Stimulated activated CD8-positive, alpha-beta memory T cell treated with anti-CD3 and anti-CD28 coated beads, Interleukin-7, amount 100 ng/mL, for 24 hours (primary cell): Measurements from ENCODE around the gene STAG1.
"Not testable (repeated sequence)": the region's sequence is repeated elsewhere in the genome, so short reads cannot be mapped to it uniquely, and the experiment has no call there.

ENCODE experiments used
- DNase-seq: peaks from one replicate; pipeline ENCODE4 v3.0.0-alpha.2; 2020; ENCODE audit warnings: low read depth

Gene STAG1

GRCh38 chr3:136752172-136752421, at the start of gene STAG1:
Gene STAG1, minus strand, starts transcription at chr3:136752378. Its CDS starts 121,480 bp downstream, at chr3:136630898.
- DNase-seq = no peak

DNA sequence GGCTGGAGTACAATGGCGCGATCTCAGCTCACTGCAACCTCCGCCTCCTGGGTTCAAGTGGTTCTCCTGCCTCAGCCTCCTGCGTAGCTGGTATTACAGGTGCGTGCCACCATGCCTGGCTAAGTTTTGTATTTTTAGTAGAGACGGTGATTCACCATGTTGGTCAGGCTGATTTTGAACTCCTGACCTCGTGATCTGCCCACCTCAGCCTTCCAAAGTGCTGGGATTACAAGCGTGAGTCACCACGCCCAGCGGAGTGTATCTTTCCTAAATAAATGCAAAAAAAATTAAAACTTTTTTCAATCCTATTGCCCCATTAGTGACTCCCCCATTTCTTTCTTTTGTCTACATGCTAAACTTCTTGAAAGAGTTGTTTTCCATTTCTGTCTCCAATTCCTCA, 49.0 kb upstream of the STAG1 start:
- DNase-seq = not testable (repeated sequence)

DNA sequence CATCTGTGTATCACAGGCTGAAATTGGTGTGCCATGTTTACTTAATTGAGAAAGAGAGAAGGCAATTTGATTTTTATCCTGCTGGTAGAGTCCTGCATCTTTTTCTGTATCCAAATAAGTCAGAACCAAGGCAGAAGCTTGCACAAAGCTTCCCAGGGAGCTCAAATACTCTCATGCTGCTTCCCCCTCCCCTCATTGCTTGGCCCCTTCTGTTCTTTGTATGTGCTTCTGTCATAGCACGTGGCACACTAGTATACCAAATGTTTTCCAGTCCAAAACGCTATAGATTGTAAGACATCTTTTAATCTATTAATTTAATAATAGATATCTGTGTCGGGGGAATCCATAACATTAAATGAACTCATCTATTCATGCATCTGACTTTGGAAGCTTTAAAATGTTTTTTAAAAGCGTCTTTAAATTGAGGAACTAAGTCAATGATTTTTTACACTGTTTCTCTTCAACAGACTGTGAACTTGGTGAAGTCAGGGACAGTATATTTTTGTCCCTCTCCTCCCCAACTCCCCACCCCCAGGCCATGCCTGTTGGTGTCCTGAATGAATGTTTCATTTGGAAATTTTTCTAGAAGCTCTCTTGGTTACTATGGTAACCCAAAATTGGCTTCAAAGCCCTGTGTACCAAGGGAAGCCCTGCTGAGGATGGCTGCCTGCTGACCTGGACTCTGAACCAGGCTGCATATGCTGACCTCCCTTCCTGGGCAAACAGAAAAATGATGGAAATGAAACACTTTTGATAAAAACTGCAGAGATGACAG, 40.6 kb upstream of the STAG1 start:
- no peak for DNase-seq

DNA sequence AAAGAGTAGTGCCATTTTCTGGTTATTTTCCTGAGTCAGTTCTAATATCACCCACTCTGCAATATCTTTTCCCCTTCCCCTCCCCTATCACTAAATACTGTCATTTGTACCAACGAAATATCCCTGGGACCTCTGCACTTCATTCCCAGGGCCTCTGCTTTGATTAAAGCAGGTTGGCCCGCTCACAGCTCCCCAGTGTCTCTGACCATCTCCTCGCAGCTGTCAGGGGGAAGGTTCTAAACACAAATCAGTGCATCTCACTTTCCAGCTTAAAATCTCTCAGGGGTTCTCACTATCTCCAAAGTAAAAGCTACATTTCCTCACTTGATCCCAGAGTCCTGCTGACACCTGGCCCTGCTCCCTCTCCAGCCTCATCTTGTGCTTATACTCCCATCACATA, 38.6 kb upstream of the STAG1 start:
- DNase-seq = no peak

DNA sequence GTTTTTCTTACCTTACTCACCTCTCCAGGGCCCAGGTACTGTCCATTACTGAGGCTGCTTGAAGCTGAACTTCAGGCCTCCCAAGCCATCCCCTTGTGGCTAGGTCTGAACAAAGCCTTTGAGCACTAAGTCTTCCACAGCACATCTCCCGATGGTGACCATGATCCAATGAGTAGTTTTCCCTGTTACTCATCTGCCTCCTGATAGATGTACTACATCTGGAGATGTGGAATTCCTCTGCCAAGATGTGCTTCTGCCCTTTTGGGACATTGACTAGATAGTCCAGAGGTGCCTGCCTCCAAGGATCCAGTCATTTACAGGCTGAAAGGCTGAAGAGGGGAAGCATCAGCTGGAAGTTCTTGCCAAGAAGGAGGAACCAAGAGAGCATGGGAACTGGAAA, 37.8 kb upstream of the STAG1 start:
- no peak for DNase-seq

DNA sequence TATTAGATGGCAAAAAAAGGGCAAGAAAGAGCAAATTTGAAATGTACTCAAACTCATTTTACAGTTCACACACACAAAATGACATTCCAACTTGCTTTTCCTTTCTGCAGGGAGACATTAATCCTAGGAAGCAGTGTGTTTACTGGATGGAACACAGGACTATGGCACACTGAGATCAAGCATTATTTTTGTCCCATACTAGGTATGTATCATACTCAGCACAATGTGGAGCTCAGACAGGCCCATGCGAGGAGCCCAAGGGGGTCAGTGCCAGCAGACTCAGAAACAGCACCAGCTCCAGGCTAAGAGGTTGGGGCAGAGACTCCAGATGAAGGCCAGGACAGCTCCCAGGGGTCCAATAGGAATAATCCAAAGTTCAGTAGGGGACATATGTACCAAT, 36.0 kb upstream of the STAG1 start:
- DNase-seq = no peak

DNA sequence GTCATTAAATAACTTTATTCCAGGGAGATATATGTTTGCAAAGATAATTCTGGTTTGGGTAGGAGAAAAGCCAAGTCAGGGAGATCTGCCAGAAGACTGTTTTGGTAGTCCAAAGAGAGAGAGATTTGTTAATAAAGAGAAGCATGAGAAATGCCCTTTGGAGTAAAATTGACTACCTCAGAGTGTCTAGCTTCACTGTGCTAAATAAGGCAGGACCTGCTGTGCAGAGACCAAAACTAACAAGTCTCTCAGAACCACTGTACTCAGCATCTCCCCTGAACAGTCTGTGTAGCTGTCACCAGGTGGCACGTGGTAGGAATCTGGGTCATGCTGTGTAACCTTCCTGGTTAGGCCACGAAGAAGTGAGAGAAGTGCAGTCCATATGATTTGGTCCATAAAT, 35.2 kb upstream of the STAG1 start:
- DNase-seq = no peak

DNA sequence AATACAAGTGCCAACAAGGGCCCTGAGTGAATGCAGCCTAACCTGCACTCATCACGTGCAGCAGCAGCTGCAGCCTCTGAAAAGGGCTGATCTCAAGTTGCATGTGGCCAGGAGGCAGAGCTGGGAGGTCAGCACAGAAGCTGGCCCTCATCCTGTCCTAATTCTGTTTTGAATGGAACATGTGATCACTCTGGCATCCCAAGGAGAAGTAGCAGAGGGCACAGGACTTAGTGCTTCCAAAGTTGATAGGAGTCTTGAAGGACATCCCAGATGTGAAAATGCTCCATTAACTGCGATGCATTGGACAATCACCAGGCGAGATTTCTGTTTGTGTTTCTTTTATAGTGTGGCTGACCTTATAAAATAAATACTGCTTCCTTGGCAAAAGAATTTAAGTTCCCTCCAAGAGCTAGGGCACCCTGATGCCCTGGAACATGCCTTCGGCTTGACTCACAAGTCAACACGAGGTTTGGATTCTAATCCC, 31.6 kb upstream of the STAG1 start:
- no peak for DNase-seq

DNA sequence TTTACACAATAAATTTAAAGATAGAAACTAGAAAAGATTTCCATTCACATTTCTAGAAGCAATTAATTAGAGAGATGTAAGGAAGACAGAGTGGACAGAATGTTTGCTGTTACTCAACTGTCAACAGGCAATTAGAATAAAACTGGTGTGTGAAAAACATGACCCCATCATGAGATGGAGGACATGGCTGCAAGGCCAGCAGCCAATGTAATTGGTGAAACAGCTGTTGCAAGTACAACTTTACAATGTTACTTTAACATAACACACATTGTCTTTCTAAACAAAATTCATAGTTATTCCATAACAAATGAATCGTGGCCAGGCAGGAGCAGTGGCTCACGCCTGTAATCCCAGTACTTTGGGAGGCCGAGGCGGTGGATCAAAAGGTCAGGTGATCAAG, 28.6 kb upstream of the STAG1 start:
- DNase-seq = no peak

- no peak for DNase-seq
These were observed 26.7 kb upstream of the STAG1 start for GRCh38 chr3:136778865-136779264.

GRCh38 chr3:136772709-136773108, 20.5 kb upstream of the STAG1 start:
- DNase-seq = no peak

GRCh38 chr3:136758160-136759102, 6.3 kb upstream of the STAG1 start:
- DNase-seq = not testable (repeated sequence)

GRCh38 chr3:136755192-136755591, 3.0 kb upstream of the STAG1 start:
- no peak for DNase-seq

DNA sequence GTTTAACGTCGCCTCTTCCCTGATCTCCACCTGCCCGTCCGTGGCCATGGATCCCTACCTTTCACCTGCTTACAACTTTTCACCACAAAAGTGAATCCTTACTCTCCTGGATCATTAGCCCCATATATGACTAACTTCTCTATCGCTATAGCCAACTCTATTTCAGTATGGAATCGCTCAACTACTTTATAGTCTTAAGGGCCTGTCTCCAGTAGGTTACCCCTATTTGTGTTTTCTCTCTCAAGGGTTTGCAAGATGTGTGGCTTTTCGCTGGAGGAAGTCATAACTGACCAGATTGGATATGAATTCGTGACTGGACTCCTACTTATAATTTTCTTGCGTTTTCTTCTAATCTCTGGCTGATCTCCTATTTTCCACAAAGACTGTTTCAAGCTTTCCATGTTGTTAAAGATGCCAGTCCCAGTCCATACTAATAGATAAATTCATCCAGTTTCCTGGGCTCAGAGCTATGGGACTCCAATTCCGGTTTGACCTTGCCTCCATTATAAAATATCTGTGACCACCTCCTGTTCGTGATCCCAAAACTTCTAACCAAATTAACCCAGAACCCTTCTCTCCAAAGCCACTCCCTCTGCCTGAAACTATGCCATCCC, 1.3 kb upstream of the STAG1 start:
- DNase-seq = no peak

- peak; percentile 96 for DNase-seq
These were observed 496 bp upstream of the STAG1 start for GRCh38 chr3:136752422-136753325.

DNA sequence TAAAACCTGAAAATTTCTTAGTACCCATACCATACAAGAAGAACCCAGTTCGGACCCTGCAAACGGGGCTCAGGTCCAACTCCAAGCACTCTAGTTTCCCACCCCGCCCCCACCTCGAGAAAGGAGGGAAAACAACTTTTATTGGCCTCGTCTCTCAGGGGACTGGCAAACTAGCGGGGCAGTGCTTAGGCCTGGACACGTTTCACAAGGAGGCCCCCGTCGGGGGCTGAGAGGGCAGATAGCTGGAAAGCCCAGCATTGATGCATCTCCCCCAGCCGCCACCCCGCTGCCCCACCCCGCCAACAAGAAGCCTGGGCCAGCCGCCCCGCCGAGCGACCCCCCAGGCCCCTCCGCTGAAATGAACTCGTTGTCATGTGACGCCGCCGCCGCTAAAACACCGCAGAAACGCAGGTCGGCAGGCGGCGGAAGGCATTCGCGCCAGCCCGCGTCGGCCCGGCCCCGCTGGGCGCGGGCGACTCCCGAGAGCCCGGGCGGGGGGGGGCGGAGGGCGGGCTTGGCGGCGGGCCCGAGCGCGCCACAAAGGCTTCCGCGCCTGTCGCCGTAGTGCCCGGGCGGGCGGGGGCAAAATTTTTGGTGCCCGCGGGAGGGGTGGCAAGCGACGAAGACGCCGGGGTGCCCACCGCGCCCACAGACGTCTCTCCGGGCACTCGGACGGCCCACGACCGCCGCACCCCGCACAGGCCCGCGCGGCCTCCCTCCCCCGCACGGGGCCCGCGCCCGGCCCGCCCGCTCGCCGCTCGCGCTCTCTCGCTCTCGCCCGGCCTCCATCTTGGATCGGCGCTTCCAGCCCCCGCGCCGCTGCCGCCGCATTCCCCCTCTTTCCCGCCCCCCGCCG, 634 bp downstream of the STAG1 start:
- DNase-seq = peak; percentile 25

- no peak for DNase-seq
These were observed 1.3 kb downstream of the STAG1 start for GRCh38 chr3:136750897-136751315.

GRCh38 chr3:136750209-136750896, 1.8 kb downstream of the STAG1 start:
- no peak for DNase-seq

- not testable (repeated sequence) for DNase-seq
These were observed 2.6 kb downstream of the STAG1 start for GRCh38 chr3:136749602-136750001.

DNA sequence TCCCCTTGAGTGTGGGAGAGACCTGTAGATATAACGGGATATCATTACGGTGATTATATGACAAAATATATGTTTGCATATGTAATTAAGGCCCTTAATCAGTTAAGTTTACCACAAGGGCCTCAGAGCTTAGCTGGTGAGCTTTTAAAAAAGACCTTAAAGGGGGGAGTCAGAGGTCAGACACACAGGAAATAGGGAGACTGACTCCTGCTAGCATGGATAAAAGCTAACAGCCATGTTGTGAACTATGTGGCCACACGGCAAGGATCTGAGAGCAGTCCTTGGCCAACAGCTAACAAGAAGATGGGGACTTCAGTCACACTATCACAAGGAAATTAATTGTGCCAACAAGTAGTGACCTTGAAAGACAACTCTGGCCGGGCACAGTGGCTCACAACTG, 3.1 kb downstream of the STAG1 start:
- no peak for DNase-seq
